ENCODE measurements around the gene R3HDM2. TPM values are rescaled to one million over a fixed set of nuclear protein-coding genes. Genes with fewer than 3 reads are reported as not detected.

R3HDM2 gene
- 10 to 100 TPM; 26.3 to 56.9 (median 33.3) TPM for total RNA-seq

GRCh38 chr12:57430931-57431566 is at the start of gene R3HDM2:
R3HDM2 (minus strand) TSS chr12:57431043; CDS start chr12:57310428, 120,615 bp downstream.
- in situ Hi-C loops (cut with MboI; ENCODE audit: low pct_ligation_motif_present in 1 of 4, low pct_unique_long_range_greater_than_20kb in 1 of 4, low sequenced_read_pairs in 3 of 4), result loop anchor here in 1 of 4 donors (25.0 kb wide), 1 partner anchor 119 kb away; no protein-coding TSS in a partner anchor
- Histone ChIP-seq H3K36me3 (no peaks in the 10 kb centered on the region), H3K27me3 (no peaks in the 10 kb centered on the region), H3K4me1 (peaks cover 5 to 22% (median 8%) of the 10 kb centered on the region in 4 donors), H3K27ac (peak within 1 kb of the TSS; percentile 94 to 98 (median 96)), H3K4me3 (peak within 1 kb of the TSS; percentile 75 to 89 (median 78)), H3K9me3 (no peaks in the 10 kb centered on the region)
- intact Hi-C loops (cut with DNase I; ENCODE audit: low total_unique reads), result no loop called here
- DNase-seq, result peak; percentile 97
- WGBS, 2 donors (ENCODE audit: low coverage in 1 of 2), result 0 to 1% methylated on average over 7 to 41 of the region's 41 CpGs
- TF ChIP-seq CTCF (IDR thresholded peaks at IDR 0.05) (no peak), POLR2AphosphoS5 (IDR thresholded peaks at IDR 0.05) (peak; percentile 94 to 97 (median 96)), POLR2A (IDR thresholded peaks at IDR 0.05) (peak; percentile 95), EP300 (IDR thresholded peaks at IDR 0.05; ENCODE audit: low read depth) (peak; percentile 22)

- in situ Hi-C loops (cut with MboI; ENCODE audit: low pct_ligation_motif_present in 1 of 4, low pct_unique_long_range_greater_than_20kb in 1 of 4, low sequenced_read_pairs in 3 of 4), result no loop called here
- Histone ChIP-seq H3K4me3 (peak within 1 kb of the TSS in 1 of 4 donors; percentile 44), H3K9me3 (no peaks in the 10 kb centered on the region), H3K27ac (peak within 1 kb of the TSS; percentile 65 to 81 (median 78)), H3K36me3 (no peaks in the 10 kb centered on the region), H3K27me3 (peaks cover 71% of the 10 kb centered on the region), H3K4me1 (peaks cover 15 to 33% (median 16%) of the 10 kb centered on the region in 4 donors)
- peak; percentile 24 for TF ChIP-seq POLR2A (IDR thresholded peaks at IDR 0.05)
- no peak for TF ChIP-seq CTCF (IDR thresholded peaks at IDR 0.05)
- no peak for TF ChIP-seq EP300 (IDR thresholded peaks at IDR 0.05; ENCODE audit: low read depth)
- peak in 1 of 3 donors; percentile 8 for TF ChIP-seq POLR2AphosphoS5 (IDR thresholded peaks at IDR 0.05)
- DNase-seq, result no peak
- WGBS, 2 donors (ENCODE audit: low coverage in 1 of 2), result 48 to 58% methylated on average over 4 to 6 of the region's 6 CpGs
- intact Hi-C loops (cut with DNase I; ENCODE audit: low total_unique reads), result no loop called here
These were observed 48.7 kb upstream of the R3HDM2 start, which contains the start of gene ARHGAP9 for GRCh38 chr12:57479376-57480115. ARHGAP9 (minus strand) TSS chr12:57479866; CDS start chr12:57479406, 460 bp downstream.

- WGBS, 2 donors (ENCODE audit: low coverage in 1 of 2), result 58 to 74% methylated on average over 2 to 10 of the region's 10 CpGs
- H3K4me3 ChIP-seq, result peak overlapping the region in 1 of 4 donors; percentile 44
- peaks cover 77% of the 10 kb centered on the region for H3K27me3 ChIP-seq
These were observed 48.2 kb upstream of the R3HDM2 start for GRCh38 chr12:57479043-57479375.

More at GRCh38 chr12:57479043-57479375, 48.2 kb upstream of the R3HDM2 start:
- H3K9me3 ChIP-seq, result no peaks in the 10 kb centered on the region
- peak overlapping the region; percentile 65 to 81 (median 78) for H3K27ac ChIP-seq
- intact Hi-C loops (cut with DNase I; ENCODE audit: low total_unique reads) (no loop called here), in situ Hi-C loops (cut with MboI; ENCODE audit: low pct_ligation_motif_present in 1 of 4, low pct_unique_long_range_greater_than_20kb in 1 of 4, low sequenced_read_pairs in 3 of 4) (no loop called here)
- DNase-seq, result no peak
- H3K36me3 ChIP-seq, result no peaks in the 10 kb centered on the region
- H3K4me1 ChIP-seq, result peaks cover 15 to 33% (median 16%) of the 10 kb centered on the region in 4 donors
- no peak for TF ChIP-seq POLR2AphosphoS5 (IDR thresholded peaks at IDR 0.05)
- no peak for TF ChIP-seq CTCF (IDR thresholded peaks at IDR 0.05)
- TF ChIP-seq EP300 (IDR thresholded peaks at IDR 0.05; ENCODE audit: low read depth), result no peak
- no peak for TF ChIP-seq POLR2A (IDR thresholded peaks at IDR 0.05)

Measured in transverse colon (tissue), 4 donors.